ENCODE measurements around the gene UBIAD1.

Gene UBIAD1

DNA sequence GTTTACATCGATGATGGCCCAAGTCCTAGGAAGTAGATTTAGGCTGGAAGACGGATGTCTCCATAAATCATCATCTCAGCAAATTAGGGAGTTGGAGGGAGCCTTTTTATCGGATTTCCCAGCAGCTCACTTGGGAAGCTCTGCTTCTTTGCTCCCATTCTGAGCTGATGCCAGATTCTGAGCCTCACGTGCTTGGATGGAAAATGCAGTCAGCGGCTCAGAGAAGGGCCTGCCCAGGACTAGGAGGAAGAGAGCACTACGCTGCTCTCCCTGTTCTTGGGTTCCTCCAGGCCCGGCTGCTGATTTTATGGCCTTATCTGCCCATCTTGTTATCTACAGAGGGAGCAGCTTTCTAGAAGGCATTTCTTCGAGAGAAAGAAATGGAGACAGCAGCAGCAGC lies 42.0 kb downstream of the UBIAD1 start:
- no peak for DNase-seq

- no peak for DNase-seq
Measured at GRCh38 chr1:11316701-11317100, 43.7 kb downstream of the UBIAD1 start.

DNA sequence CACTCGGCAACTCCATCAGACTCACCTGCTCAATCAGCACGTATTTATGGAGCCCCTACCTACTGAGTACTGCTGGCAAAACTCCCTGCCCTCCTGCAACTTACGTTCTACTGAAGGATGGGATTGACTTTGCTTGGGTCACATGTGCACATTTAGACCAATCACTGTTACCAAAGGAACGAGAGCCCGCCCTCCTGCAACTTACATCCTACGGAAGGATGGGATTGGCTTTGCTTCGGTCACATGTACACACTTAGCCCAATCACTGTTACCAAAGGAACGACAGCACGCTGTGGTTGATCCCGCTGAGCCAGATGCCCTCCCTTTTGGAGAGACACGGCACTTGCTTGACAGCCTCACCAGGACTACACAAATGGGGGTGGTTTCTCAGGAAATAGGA lies 46.0 kb downstream of the UBIAD1 start:
- no peak for DNase-seq

DNA sequence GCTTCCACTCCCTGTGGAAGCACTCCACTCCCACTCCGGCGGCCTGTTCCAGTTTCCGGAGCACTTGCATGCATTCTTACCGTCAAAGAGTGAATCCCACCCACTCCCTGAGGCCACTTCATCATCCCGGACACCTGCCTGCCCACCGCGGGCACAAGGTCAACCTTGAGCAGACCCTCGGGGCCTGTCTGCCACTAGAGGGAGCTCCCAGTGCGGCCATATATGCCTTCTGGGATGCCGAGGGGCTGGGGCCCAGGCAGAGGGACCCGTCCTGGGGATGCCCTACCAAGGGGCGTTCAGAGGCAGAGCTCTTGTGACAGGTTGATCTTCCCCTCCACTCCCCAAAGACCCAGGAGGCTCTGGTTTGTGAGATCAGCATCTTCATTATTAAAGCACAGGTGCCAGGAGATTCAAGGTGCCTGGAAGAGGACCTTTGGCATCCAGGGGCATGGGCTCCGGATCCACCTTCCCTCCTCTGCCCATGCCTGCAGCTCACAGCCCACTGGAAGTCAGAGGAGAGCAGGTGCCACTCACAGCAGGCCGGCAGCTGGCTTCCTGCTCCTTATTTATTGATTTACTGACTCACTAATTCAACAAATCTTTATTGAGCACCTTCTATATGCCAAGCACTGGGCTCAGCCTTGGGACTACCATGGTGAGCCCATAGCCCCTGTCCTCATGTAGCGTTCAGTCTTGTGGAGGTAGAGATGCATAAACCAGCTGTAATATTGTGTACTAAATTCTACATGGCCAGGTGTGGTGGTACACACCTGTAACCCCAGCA lies 47.3 kb downstream of the UBIAD1 start:
- DNase-seq = peak; percentile 51 to 62

- DNase-seq = no peak
Measured at GRCh38 chr1:11321656-11322491, 48.9 kb downstream of the UBIAD1 start.

- no peak for DNase-seq
Measured at GRCh38 chr1:11324567-11325165, 51.7 kb downstream of the UBIAD1 start.

GRCh38 chr1:11326070-11326469 lies 53.1 kb downstream of the UBIAD1 start:
- no peak for DNase-seq

GRCh38 chr1:11328444-11328843 lies 55.4 kb downstream of the UBIAD1 start:
- DNase-seq = no peak

GRCh38 chr1:11330411-11330810 lies 57.4 kb downstream of the UBIAD1 start:
- no peak for DNase-seq

- DNase-seq = no peak
Measured at GRCh38 chr1:11331036-11331944, 58.3 kb downstream of the UBIAD1 start.

- no peak for DNase-seq
Measured at GRCh38 chr1:11331945-11332546, 59.0 kb downstream of the UBIAD1 start.

GRCh38 chr1:11333631-11334030 lies 60.6 kb downstream of the UBIAD1 start:
- DNase-seq = no peak

GRCh38 chr1:11334261-11334804 lies 61.3 kb downstream of the UBIAD1 start:
- no peak for DNase-seq

- no peak for DNase-seq
Measured at GRCh38 chr1:11334821-11335220, 61.8 kb downstream of the UBIAD1 start.

DNA sequence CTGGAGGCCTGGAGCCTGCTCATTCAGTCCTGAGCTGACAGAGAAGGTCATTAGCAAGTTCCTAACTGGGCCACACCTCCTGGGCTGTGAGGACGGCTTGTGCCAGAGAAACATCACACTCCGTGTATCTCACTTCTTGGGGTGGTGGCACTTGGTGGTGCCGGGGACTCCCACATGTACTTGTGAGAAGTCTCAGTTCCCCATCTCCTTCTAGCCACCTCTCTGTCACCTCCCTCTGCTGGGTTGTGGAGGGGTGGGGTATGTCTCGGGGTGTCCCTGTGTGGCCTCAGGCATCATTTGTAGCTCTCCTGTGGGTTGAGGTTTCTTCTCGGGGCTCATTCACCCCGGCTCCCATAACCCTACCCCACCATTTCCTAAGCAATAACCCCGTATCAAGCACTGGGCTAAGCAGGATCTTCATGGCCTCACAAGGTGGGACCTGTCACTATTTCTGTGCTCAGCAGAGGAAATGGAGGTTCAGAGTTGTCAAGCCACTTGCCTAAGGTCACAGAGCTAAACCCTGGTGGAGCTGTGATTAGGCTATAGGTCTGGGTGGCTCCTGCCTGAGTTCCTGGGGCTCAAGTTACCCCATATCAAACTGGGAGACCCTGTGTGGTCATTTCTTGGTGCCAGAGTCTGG lies 62.5 kb downstream of the UBIAD1 start:
- no peak for DNase-seq

DNA sequence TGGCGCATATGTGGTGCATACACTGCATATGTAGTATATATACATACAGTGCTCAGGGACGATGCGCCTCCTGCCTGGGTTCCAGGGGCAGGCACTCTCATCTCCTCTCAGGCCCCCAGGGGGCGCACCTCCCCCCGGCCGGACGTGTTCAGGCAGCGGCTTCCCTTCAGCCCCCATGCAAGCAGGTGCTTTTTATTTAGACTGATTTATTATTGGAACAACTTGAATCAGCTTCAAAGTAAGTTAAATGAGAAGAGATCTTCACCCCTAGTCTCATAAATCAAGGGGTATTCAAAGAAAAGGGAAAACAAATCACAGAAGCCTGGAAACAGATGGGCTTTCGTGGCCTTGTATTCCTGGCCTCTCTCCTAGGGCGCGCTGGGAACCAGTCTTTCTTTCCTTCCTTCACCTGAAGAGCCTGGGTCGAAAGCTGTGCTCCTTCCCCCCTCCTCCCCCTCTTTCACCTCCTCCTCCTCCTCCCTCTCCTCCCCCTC lies 64.6 kb downstream of the UBIAD1 start:
- peak; percentile 78 to 80 for DNase-seq

All from stimulated activated CD4-positive, alpha-beta T cell treated with anti-CD3 and anti-CD28 coated beads, Interleukin-2, amount 100 ng/mL, for 24 hours (primary cell).